GM12878 (cell line): ENCODE measurements around the gene GRIFIN. TPM values are rescaled to one million over a fixed set of nuclear protein-coding genes. Genes with fewer than 3 reads are reported as not detected.

ENCODE experiments used
- ATAC-seq: fragments of 200-7000 bp; cut with Tn5 transposase; 3 replicates; pipeline ENCODE4 v1.9.1; 2020; ENCODE audit warnings: mild to moderate bottlenecking, moderate library complexity
- BruUV-seq: library from RNA; stranded (reverse); fragments of 400-500 nt; replicated peaks from 2 replicates; lab custom pipeline; 2021; lab: Mats Ljungman, UMichigan
- CTCF ChIA-PET: fragments of 300-600 bp; sonication (Branson Sonifier 250); formaldehyde crosslinking; extraction: SDS; loops from one replicate; lab custom pipeline; 2021; ENCODE audit warnings: inconsistent platforms; lab: Yijun Ruan, JAX
- POLR2A ChIA-PET: fragments of 350-600 bp; formaldehyde crosslinking; extraction: SDS; loops from one replicate; lab custom pipeline; 2021; ENCODE audit warnings: inconsistent platforms; lab: Charles Lee
- RAD21 ChIA-PET: fragments of 300-600 bp; sonication (Branson Sonifier 250); formaldehyde crosslinking; loops from one replicate; lab custom pipeline; 2023; ENCODE audit warnings: antibody characterized with exemption; ENCODE audit not compliant: unreplicated experiment; lab: Charles Lee
- SMC1A ChIA-PET: fragments of 300-600 bp; sonication (Branson Sonifier 250); formaldehyde crosslinking; loops from one replicate; lab custom pipeline; 2023; ENCODE audit not compliant: unreplicated experiment, uncharacterized antibody; lab: Charles Lee
- DNase-seq: peaks from one replicate; pipeline ENCODE4 v3.0.0-alpha.2; 2011; ENCODE audit warnings: low read depth, low spot score
- FAIRE-seq: peaks from 3 replicates; lab custom pipeline; 2011; peaks lifted over from hg19 to GRCh38; lab: Jason Lieb, UNC
- H2AFZ ChIP-seq: 2 replicates; pipeline ENCODE4 v1.6.0; 2011; ENCODE audit warnings: low read depth, low read length, control low read depth; ENCODE audit not compliant: control insufficient read depth
- H3K27ac ChIP-seq: 2 replicates; pipeline ENCODE4 v1.5.1; 2011; ENCODE audit warnings: control low read depth; ENCODE audit not compliant: control insufficient read depth, insufficient read depth
- H3K27me3 ChIP-seq, 2 experiments: replicated peaks in 1 of 2; 2 replicates each; pipeline versions ENCODE4 v1.6.0 to v1.6.1; 2011; ENCODE audit warnings: low read length in 1 of 2; ENCODE audit not compliant: control insufficient read depth in 2 of 2, insufficient read depth in 2 of 2
- H3K36me3 ChIP-seq, 2 experiments: 2 replicates each; pipeline ENCODE4 v1.5.1; 2011; ENCODE audit warnings: low read length in 1 of 2; ENCODE audit not compliant: control insufficient read depth in 2 of 2, insufficient read depth in 2 of 2
- H3K4me1 ChIP-seq: 2 replicates; pipeline ENCODE4 v1.6.1; 2011; ENCODE audit warnings: mild to moderate bottlenecking, low read length, moderate library complexity, mixed read lengths; ENCODE audit not compliant: control insufficient read depth, insufficient read depth
- H3K4me2 ChIP-seq: 2 replicates; pipeline ENCODE4 v1.6.0; 2011; ENCODE audit warnings: control low read depth; ENCODE audit not compliant: control insufficient read depth, insufficient read depth
- H3K4me3 ChIP-seq: fragments of 200-600 bp; sonication (generic); 2 replicates; pipeline ENCODE4 v1.5.1; 2016
- H3K79me2 ChIP-seq: 2 replicates; pipeline ENCODE4 v1.6.0; 2011; ENCODE audit warnings: low read length; ENCODE audit not compliant: control insufficient read depth, insufficient read depth
- H3K9ac ChIP-seq: 2 replicates; pipeline ENCODE4 v1.8.0; 2011; ENCODE audit warnings: low read length, control low read depth, mixed read lengths; ENCODE audit not compliant: control insufficient read depth, insufficient read depth
- H3K9me3 ChIP-seq: replicated peaks from 3 replicates; pipeline ENCODE4 v1.5.1; 2011; ENCODE audit warnings: mild to moderate bottlenecking, low read length; ENCODE audit not compliant: control insufficient read depth, insufficient read depth
- H4K20me1 ChIP-seq: 2 replicates; pipeline ENCODE4 v1.6.0; 2011; ENCODE audit not compliant: control insufficient read depth, insufficient read depth
- EGR1 ChIP-seq, 2 experiments: IDR thresholded peaks; 1 replicate in 1 of 2; 2 replicates in 1 of 2; pipeline ENCODE4 v1.6.1; 2011 to 2012; ENCODE audit warnings: low read depth in 2 of 2, low read length in 2 of 2, borderline replicate concordance in 1 of 2, mild to moderate bottlenecking in 1 of 2, moderate library complexity in 1 of 2
- GATAD2B ChIP-seq: fragments of 450-650 bp; conservative IDR thresholded peaks from 2 replicates; pipeline ENCODE4 v1.6.1; 2017; ENCODE audit warnings: low read depth, mild to moderate bottlenecking, moderate library complexity
- MYB ChIP-seq: fragments of 150-350 bp; IDR thresholded peaks from 2 replicates; pipeline ENCODE4 v1.6.1; 2014; ENCODE audit warnings: mild to moderate bottlenecking, low read depth, low read length, borderline replicate concordance
- NFYB ChIP-seq: IDR thresholded peaks from 2 replicates; pipeline ENCODE4 v1.6.1; 2011; ENCODE audit warnings: low read depth, mild to moderate bottlenecking, low read length, improper control_type of control experiment, moderate library complexity; ENCODE audit not compliant: insufficient read depth
- PAX8 ChIP-seq: fragments of 450-650 bp; IDR thresholded peaks from 2 replicates; pipeline ENCODE4 v1.6.1; 2017; ENCODE audit warnings: mild to moderate bottlenecking, moderate library complexity
- POLR2AphosphoS2 ChIP-seq: IDR thresholded peaks from 2 replicates; pipeline ENCODE4 v1.6.1; 2011; ENCODE audit warnings: low read depth, mild to moderate bottlenecking, low read length, improper control_type of control experiment, moderate library complexity
- RBBP5 ChIP-seq: fragments of 200-600 bp; sonication (generic); conservative IDR thresholded peaks from 2 replicates; pipeline ENCODE4 v1.6.1; 2016
- RCOR1 ChIP-seq: conservative IDR thresholded peaks from 2 replicates; pipeline ENCODE4 v1.6.1; 2012; ENCODE audit warnings: low read depth, low read length, improper control_type of control experiment
- SUPT20H ChIP-seq: IDR thresholded peaks from 2 replicates; pipeline ENCODE4 v1.6.1; 2011; ENCODE audit warnings: low read depth, mild to moderate bottlenecking, low read length, moderate library complexity, borderline replicate concordance; ENCODE audit not compliant: control insufficient read depth
- ZNF622 ChIP-seq: fragments of 450-650 bp; IDR thresholded peaks from 2 replicates; pipeline ENCODE4 v1.6.1; 2017; ENCODE audit warnings: mild to moderate bottlenecking, inconsistent platforms
- WGBS: methylation state at CpG from one replicate; pipeline ENCODE4 v1.1.6; 2016; ENCODE audit warnings: low lambda C conversion rate; ENCODE audit not compliant: insufficient replicate concordance, insufficient coverage; ENCODE audit errors: missing lambda C conversion rate; 5-methylcytosine and 5-hydroxymethylcytosine counted together
- in situ Hi-C: fragments of 300-500 bp; cut with MboI; formaldehyde crosslinking; loops from 9 replicates; pipeline ENCODE4 v1.14.3; 2018; ENCODE audit warnings: mixed read lengths
- intact Hi-C: fragments of 100-400 bp; cut with micrococcal nuclease; formaldehyde crosslinking; loops from one replicate; pipeline ENCODE4 v1.14.2; 2022; ENCODE audit not compliant: unreplicated experiment
- polyA plus RNA-seq, 11 experiments: library from polyadenylated mRNA; depleted of rRNA in 4 of 11; unstranded in 6 of 11; stranded (reverse) in 5 of 11; fragments of >200 nt; fragmentation: Nextera tagmentation in 4 of 11; fragmentation: Illumina TruSeq in 1 of 11; extraction: Ambion mirVana in 4 of 11; extraction: Trizol in 1 of 11; gene quantifications; 1 replicate in 1 of 11; 2 replicates in 10 of 11; pipeline versions ENCODE4 v1.2.1 to v1.2.3, GENCODE V29; 2011 to 2016; ENCODE audit warnings: inconsistent platforms in 2 of 11, missing spikeins in 2 of 11, low read depth in 1 of 11
- total RNA-seq, 4 experiments: library from RNA; depleted of rRNA in 3 of 4; stranded (reverse); fragments of >200 nt in 3 of 4; fragmentation: Illumina TruSeq in 1 of 4; extraction: Trizol in 1 of 4; gene quantifications; 2 replicates each; pipeline versions ENCODE4 v1.2.1 to v1.2.3, GENCODE V29; 2013 to 2021
- TF ChIP-seq, protein P1 (sequence below): fragments of 450-650 bp; IDR thresholded peaks from 2 replicates; pipeline ENCODE4 v1.6.1; 2017; ENCODE audit warnings: low read depth, mild to moderate bottlenecking, moderate library complexity
- TF ChIP-seq, protein P2 (sequence below): fragments of 450-650 bp; IDR thresholded peaks from 2 replicates; pipeline ENCODE4 v1.6.1; 2017; ENCODE audit warnings: mild to moderate bottlenecking, low read depth, inconsistent platforms; ENCODE audit not compliant: poor library complexity, severe bottlenecking
- TF ChIP-seq, protein P3 (sequence below): IDR thresholded peaks from 2 replicates; pipeline ENCODE4 v1.6.1; 2012; ENCODE audit warnings: low read depth, low read length, improper control_type of control experiment
- TF ChIP-seq, protein P4 (sequence below): IDR thresholded peaks from 2 replicates; pipeline ENCODE4 v1.6.1; 2012; ENCODE audit warnings: low read depth, low read length, improper control_type of control experiment
- TF ChIP-seq, protein P5 (sequence below): IDR thresholded peaks from 2 replicates; pipeline ENCODE4 v1.6.1; 2011; ENCODE audit warnings: mild to moderate bottlenecking, low read depth, low read length, moderate library complexity; ENCODE audit not compliant: insufficient replicate concordance

The GRIFIN gene
- total and polyA plus RNA-seq, 10 of the 15 experiments (the other 5 are each of a cell fraction or from before 2014, with no cell fraction given), result not detected

DNA sequence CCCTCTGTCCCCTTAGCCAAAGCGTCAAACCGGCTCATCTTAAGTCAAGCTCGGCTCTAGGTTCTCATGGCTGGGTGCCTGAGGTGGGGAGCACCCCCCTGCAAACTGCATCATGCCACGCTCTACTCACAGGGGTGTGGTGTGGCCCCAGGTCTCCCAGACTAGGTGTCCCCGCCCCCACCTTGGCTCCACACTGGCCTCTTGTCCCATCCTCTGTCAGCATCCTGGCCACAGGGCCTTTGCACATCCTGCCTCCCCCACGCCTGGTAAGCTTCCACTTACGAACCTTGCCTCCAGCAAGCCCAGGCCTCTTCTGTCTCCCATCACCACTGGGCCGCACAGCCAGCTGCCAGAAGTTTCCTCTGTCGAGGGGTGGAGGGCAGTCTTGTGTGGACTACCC, 20.2 kb upstream of the GRIFIN start:
- H3K9me3 ChIP-seq, result no peaks in the 10 kb centered on the region
- CTCF ChIA-PET, result no interaction called here
- H3K9ac ChIP-seq, result no peak overlapping the region
- ATAC-seq, result no peak; the same call in 2 of the 3 replicates
- H2AFZ ChIP-seq, result no peak overlapping the region
- no peaks in the 10 kb centered on the region for H4K20me1 ChIP-seq
- RAD21 ChIA-PET, result no interaction called here
- no peak for FAIRE-seq
- WGBS, result 59% methylated on average over 9 of the region's 9 CpGs
- no peak overlapping the region for H3K4me2 ChIP-seq
- peaks cover 0 to 1% of the 10 kb centered on the region in 2 experiments; a peak in 1 of 4 replicates for H3K27me3 ChIP-seq
- H3K27ac ChIP-seq, result no peak overlapping the region
- POLR2A ChIA-PET, result no interaction called here
- intact Hi-C loops (no loop called here), in situ Hi-C loops (no loop called here)
- DNase-seq, result no peak
- H3K36me3 ChIP-seq, result no peaks in the 10 kb centered on the region
- no peak overlapping the region for H3K4me3 ChIP-seq
- BruUV-seq, result no TSS peak
- H3K79me2 ChIP-seq, result no peaks in the 10 kb centered on the region
- SMC1A ChIA-PET, result no interaction called here
- TF ChIP-seq PAX8, result no peak
- TF ChIP-seq, protein P1, sequence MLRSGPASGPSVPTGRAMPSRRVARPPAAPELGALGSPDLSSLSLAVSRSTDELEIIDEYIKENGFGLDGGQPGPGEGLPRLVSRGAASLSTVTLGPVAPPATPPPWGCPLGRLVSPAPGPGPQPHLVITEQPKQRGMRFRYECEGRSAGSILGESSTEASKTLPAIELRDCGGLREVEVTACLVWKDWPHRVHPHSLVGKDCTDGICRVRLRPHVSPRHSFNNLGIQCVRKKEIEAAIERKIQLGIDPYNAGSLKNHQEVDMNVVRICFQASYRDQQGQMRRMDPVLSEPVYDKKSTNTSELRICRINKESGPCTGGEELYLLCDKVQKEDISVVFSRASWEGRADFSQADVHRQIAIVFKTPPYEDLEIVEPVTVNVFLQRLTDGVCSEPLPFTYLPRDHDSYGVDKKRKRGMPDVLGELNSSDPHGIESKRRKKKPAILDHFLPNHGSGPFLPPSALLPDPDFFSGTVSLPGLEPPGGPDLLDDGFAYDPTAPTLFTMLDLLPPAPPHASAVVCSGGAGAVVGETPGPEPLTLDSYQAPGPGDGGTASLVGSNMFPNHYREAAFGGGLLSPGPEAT, result no peak
- no peak for TF ChIP-seq POLR2AphosphoS2
- TF ChIP-seq, protein P2, sequence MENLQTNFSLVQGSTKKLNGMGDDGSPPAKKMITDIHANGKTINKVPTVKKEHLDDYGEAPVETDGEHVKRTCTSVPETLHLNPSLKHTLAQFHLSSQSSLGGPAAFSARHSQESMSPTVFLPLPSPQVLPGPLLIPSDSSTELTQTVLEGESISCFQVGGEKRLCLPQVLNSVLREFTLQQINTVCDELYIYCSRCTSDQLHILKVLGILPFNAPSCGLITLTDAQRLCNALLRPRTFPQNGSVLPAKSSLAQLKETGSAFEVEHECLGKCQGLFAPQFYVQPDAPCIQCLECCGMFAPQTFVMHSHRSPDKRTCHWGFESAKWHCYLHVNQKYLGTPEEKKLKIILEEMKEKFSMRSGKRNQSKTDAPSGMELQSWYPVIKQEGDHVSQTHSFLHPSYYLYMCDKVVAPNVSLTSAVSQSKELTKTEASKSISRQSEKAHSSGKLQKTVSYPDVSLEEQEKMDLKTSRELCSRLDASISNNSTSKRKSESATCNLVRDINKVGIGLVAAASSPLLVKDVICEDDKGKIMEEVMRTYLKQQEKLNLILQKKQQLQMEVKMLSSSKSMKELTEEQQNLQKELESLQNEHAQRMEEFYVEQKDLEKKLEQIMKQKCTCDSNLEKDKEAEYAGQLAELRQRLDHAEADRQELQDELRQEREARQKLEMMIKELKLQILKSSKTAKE, result no peak
- TF ChIP-seq RBBP5, result no peak
- no peak for TF ChIP-seq RCOR1
- TF ChIP-seq GATAD2B, result no peak
- no peak for TF ChIP-seq ZNF622
- TF ChIP-seq, protein P3, sequence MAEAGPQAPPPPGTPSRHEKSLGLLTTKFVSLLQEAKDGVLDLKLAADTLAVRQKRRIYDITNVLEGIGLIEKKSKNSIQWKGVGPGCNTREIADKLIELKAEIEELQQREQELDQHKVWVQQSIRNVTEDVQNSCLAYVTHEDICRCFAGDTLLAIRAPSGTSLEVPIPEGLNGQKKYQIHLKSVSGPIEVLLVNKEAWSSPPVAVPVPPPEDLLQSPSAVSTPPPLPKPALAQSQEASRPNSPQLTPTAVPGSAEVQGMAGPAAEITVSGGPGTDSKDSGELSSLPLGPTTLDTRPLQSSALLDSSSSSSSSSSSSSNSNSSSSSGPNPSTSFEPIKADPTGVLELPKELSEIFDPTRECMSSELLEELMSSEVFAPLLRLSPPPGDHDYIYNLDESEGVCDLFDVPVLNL, result no peak
- no peak for TF ChIP-seq NFYB
- no peak for TF ChIP-seq EGR1 (IDR thresholded peaks at IDR 0.05; ENCODE audit: borderline replicate concordance in 1 of 2, low read depth in 2 of 2, low read length in 2 of 2)
- TF ChIP-seq MYB, result no peak
- TF ChIP-seq SUPT20H, result no peak
- TF ChIP-seq, protein P4, sequence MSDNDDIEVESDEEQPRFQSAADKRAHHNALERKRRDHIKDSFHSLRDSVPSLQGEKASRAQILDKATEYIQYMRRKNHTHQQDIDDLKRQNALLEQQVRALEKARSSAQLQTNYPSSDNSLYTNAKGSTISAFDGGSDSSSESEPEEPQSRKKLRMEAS, result no peak
- TF ChIP-seq, protein P5, sequence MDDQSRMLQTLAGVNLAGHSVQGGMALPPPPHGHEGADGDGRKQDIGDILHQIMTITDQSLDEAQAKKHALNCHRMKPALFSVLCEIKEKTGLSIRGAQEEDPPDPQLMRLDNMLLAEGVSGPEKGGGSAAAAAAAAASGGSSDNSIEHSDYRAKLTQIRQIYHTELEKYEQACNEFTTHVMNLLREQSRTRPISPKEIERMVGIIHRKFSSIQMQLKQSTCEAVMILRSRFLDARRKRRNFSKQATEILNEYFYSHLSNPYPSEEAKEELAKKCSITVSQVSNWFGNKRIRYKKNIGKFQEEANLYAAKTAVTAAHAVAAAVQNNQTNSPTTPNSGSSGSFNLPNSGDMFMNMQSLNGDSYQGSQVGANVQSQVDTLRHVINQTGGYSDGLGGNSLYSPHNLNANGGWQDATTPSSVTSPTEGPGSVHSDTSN, result no peak
- TF ChIP-seq, all 136 proteins: peak for 0
- H3K4me1 ChIP-seq, result no peaks in the 10 kb centered on the region
